ENCODE measurements around the gene REEP2.

Gene REEP2

GRCh38 chr5:138464388-138465260 lies 25.8 kb downstream of the REEP2 start:
- no peaks in the 10 kb centered on the region for H3K9me3 ChIP-seq (ENCODE audit: insufficient read depth, low read length)
- TF ChIP-seq EZH2phosphoT487 (conservative IDR thresholded peaks at IDR 0.05; ENCODE audit: low read length) (no peak), CTCF (IDR thresholded peaks at IDR 0.05; ENCODE audit: insufficient read depth, low read length, poor library complexity, severe bottlenecking) (peak; percentile 12)
- H3K79me2 ChIP-seq (ENCODE audit: insufficient read depth, low read length) = no peaks in the 10 kb centered on the region
- H3K4me3 ChIP-seq (ENCODE audit: insufficient read depth, low read length, poor library complexity, severe bottlenecking) = peak overlapping the region; percentile 75
- H3K4me2 ChIP-seq (ENCODE audit: low read depth, low read length, poor library complexity, severe bottlenecking) = peak overlapping the region; percentile 92
- no peaks in the 10 kb centered on the region for H3K9me2 ChIP-seq (replicated peaks; ENCODE audit: insufficient read depth, low read length)
- peak overlapping the region; percentile 80 for H3K27ac ChIP-seq (ENCODE audit: low read depth, low read length)
- H3K27me3 ChIP-seq (ENCODE audit: low read length) = no peaks in the 10 kb centered on the region
- peaks cover 13% of the 10 kb centered on the region for H3F3A ChIP-seq (ENCODE audit: insufficient read depth)
- H3K36me3 ChIP-seq (ENCODE audit: low read length) = no peaks in the 10 kb centered on the region; the same call in 1 of the 2 replicates
- H4K20me1 ChIP-seq (ENCODE audit: low read depth, low read length) = peaks cover 6% of the 10 kb centered on the region; the same call in 1 of the 2 replicates
- H2AFZ ChIP-seq (ENCODE audit: low read depth, low read length, severe bottlenecking) = peak overlapping the region; percentile 81
- peak overlapping the region; percentile 94 for H3K9ac ChIP-seq (ENCODE audit: low read length)

GRCh38 chr5:138465261-138466124 lies 26.6 kb downstream of the REEP2 start, which contains the start of gene EGR1:
Gene EGR1, plus strand, starts transcription at chr5:138465479. Its CDS starts 283 bp downstream, at chr5:138465762.
- Histone ChIP-seq H3K9me2 (replicated peaks; ENCODE audit: insufficient read depth, low read length) (no peaks in the 10 kb centered on the region), H3K9ac (ENCODE audit: low read length) (peak within 1 kb of the TSS; percentile 94), H3F3A (ENCODE audit: insufficient read depth) (peaks cover 13% of the 10 kb centered on the region), H3K36me3 (ENCODE audit: low read length) (no peaks in the 10 kb centered on the region; the same call in 1 of the 2 replicates), H3K9me3 (ENCODE audit: insufficient read depth, low read length) (no peaks in the 10 kb centered on the region), H3K27ac (ENCODE audit: low read depth, low read length) (peak within 1 kb of the TSS; percentile 80), H2AFZ (ENCODE audit: low read depth, low read length, severe bottlenecking) (peak within 1 kb of the TSS; percentile 81), H3K79me2 (ENCODE audit: insufficient read depth, low read length) (no peaks in the 10 kb centered on the region), H3K4me3 (ENCODE audit: insufficient read depth, low read length, poor library complexity, severe bottlenecking) (peak within 1 kb of the TSS; percentile 75), H3K4me2 (ENCODE audit: low read depth, low read length, poor library complexity, severe bottlenecking) (peak within 1 kb of the TSS; percentile 92), H4K20me1 (ENCODE audit: low read depth, low read length) (peaks cover 6% of the 10 kb centered on the region; the same call in 1 of the 2 replicates), H3K27me3 (ENCODE audit: low read length) (no peaks in the 10 kb centered on the region)
- TF ChIP-seq EZH2phosphoT487 (conservative IDR thresholded peaks at IDR 0.05; ENCODE audit: low read length) (no peak), CTCF (IDR thresholded peaks at IDR 0.05; ENCODE audit: insufficient read depth, low read length, poor library complexity, severe bottlenecking) (no peak)

GRCh38 chr5:138466125-138466899 lies 27.5 kb downstream of the REEP2 start:
- Histone ChIP-seq H3K27me3 (ENCODE audit: low read length) (no peaks in the 10 kb centered on the region), H4K20me1 (ENCODE audit: low read depth, low read length) (peaks cover 6% of the 10 kb centered on the region; the same call in 1 of the 2 replicates), H3K9ac (ENCODE audit: low read length) (peak overlapping the region; percentile 94), H3K4me2 (ENCODE audit: low read depth, low read length, poor library complexity, severe bottlenecking) (peak overlapping the region; percentile 92), H3K9me2 (replicated peaks; ENCODE audit: insufficient read depth, low read length) (no peaks in the 10 kb centered on the region), H3K36me3 (ENCODE audit: low read length) (no peaks in the 10 kb centered on the region; the same call in 1 of the 2 replicates), H2AFZ (ENCODE audit: low read depth, low read length, severe bottlenecking) (no peak overlapping the region), H3F3A (ENCODE audit: insufficient read depth) (peaks cover 13% of the 10 kb centered on the region), H3K9me3 (ENCODE audit: insufficient read depth, low read length) (no peaks in the 10 kb centered on the region), H3K27ac (ENCODE audit: low read depth, low read length) (no peak overlapping the region), H3K4me3 (ENCODE audit: insufficient read depth, low read length, poor library complexity, severe bottlenecking) (peak overlapping the region; percentile 75), H3K79me2 (ENCODE audit: insufficient read depth, low read length) (no peaks in the 10 kb centered on the region)
- no peak for TF ChIP-seq EZH2phosphoT487 (conservative IDR thresholded peaks at IDR 0.05; ENCODE audit: low read length)

Measured in SU-DHL-6 (cell line).